Measurements from ENCODE around the gene MYH1.

- TF ChIP-seq POLR2AphosphoS5 (IDR thresholded peaks at IDR 0.05; ENCODE audit: insufficient read depth, low read depth, low read length) (no peak), POLR2A (IDR thresholded peaks at IDR 0.05; ENCODE audit: low read depth, low read length) (no peak), CTCF (IDR thresholded peaks at IDR 0.05; ENCODE audit: extremely low read depth in 1 of 2, insufficient read depth in 1 of 2, low read depth in 1 of 2, low read length in 2 of 2) (no peak), FOS (IDR thresholded peaks at IDR 0.05; ENCODE audit: borderline replicate concordance, insufficient read depth, low read length) (no peak), EZH2 (IDR thresholded peaks at IDR 0.05; ENCODE audit: borderline replicate concordance, low read depth, low read length, severe bottlenecking) (no peak), GATA2 (IDR thresholded peaks at IDR 0.05; ENCODE audit: insufficient read depth, insufficient read length, low read depth, low read length) (no peak)
- TF ChIP-seq, protein P1, sequence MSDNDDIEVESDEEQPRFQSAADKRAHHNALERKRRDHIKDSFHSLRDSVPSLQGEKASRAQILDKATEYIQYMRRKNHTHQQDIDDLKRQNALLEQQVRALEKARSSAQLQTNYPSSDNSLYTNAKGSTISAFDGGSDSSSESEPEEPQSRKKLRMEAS (IDR thresholded peaks at IDR 0.05; ENCODE audit: insufficient read depth, insufficient read length) = no peak
Observed at GRCh38 chr17:10513299-10514067, 4.9 kb downstream of the MYH1 start.
